GM23248 (cell line): ENCODE data around the gene PTPRD.

ENCODE experiments used
- EZH2 ChIP-seq: fragments of 200-600 bp; sonication (generic); IDR thresholded peaks from 2 replicates; pipeline ENCODE4 v1.6.1; 2018; ENCODE audit warnings: antibody characterized with exemption, mild to moderate bottlenecking; ENCODE audit not compliant: insufficient read depth, poor library complexity, severe bottlenecking
- EZH2phosphoT487 ChIP-seq: fragments of 200-600 bp; sonication (generic); IDR thresholded peaks from 2 replicates; pipeline ENCODE4 v1.6.1; 2018; ENCODE audit warnings: antibody characterized with exemption, moderate library complexity, mild to moderate bottlenecking, low read depth; ENCODE audit not compliant: insufficient read depth

DNA sequence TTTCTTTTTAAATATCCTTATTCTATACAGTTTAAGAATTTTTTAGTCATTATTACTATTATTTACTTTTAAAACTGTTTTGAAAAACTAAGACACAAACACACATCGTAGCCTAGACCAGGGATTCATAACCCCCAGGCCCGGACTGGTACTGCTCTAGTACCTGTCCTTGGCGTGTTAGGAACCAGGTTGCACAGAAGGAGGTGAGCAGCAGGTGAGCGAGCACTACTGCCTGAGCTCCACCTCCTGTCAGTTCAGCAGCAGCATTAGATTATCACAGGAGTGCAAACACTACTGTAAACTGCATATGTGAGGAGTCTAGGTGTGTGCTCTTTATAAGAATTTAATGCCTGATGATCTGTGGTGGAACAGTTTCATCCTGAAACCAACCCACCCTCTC is 357.0 kb downstream of the PTPRD start:
- TF ChIP-seq EZH2 (no peak), EZH2phosphoT487 (no peak)
